Measurements from ENCODE around the gene BDKRB2.

Gene BDKRB2

GRCh38 chr14:96204151-96205058, at the start of gene BDKRB2:
Gene BDKRB2, plus strand, starts transcription at chr14:96204839. Its CDS starts 32,269 bp downstream, at chr14:96237108.
- no peak for DNase-seq (ENCODE audit: low read depth, low spot score)

- DNase-seq (ENCODE audit: low read depth, low spot score) = no peak
Measured at GRCh38 chr14:96154900-96155299, 49.7 kb upstream of the BDKRB2 start.

- no peak for DNase-seq (ENCODE audit: low read depth, low spot score)
Measured at GRCh38 chr14:96156804-96157760, 47.6 kb upstream of the BDKRB2 start.

- no peak for DNase-seq (ENCODE audit: low read depth, low spot score)
Measured at GRCh38 chr14:96158735-96159134, 45.9 kb upstream of the BDKRB2 start.

- no peak for DNase-seq (ENCODE audit: low read depth, low spot score)
Measured at GRCh38 chr14:96160076-96160912, 44.3 kb upstream of the BDKRB2 start.

GRCh38 chr14:96160913-96161310, 43.7 kb upstream of the BDKRB2 start:
- no peak for DNase-seq (ENCODE audit: low read depth, low spot score)

GRCh38 chr14:96161636-96162035, 43.0 kb upstream of the BDKRB2 start:
- DNase-seq (ENCODE audit: low read depth, low spot score) = no peak

- no peak for DNase-seq (ENCODE audit: low read depth, low spot score)
Measured at GRCh38 chr14:96162265-96162664, 42.4 kb upstream of the BDKRB2 start.

GRCh38 chr14:96162741-96163140, 41.9 kb upstream of the BDKRB2 start:
- no peak for DNase-seq (ENCODE audit: low read depth, low spot score)

- DNase-seq (ENCODE audit: low read depth, low spot score) = no peak
Measured at GRCh38 chr14:96164861-96165490, 39.7 kb upstream of the BDKRB2 start.

- DNase-seq (ENCODE audit: low read depth, low spot score) = no peak
Measured at GRCh38 chr14:96165493-96166436, 38.9 kb upstream of the BDKRB2 start.

GRCh38 chr14:96166461-96167223, 38.0 kb upstream of the BDKRB2 start:
- no peak for DNase-seq (ENCODE audit: low read depth, low spot score)

GRCh38 chr14:96167224-96168148, 37.2 kb upstream of the BDKRB2 start:
- no peak for DNase-seq (ENCODE audit: low read depth, low spot score)

- no peak for DNase-seq (ENCODE audit: low read depth, low spot score)
Measured at GRCh38 chr14:96168581-96168980, 36.1 kb upstream of the BDKRB2 start.

- DNase-seq (ENCODE audit: low read depth, low spot score) = no peak
Measured at GRCh38 chr14:96170961-96171592, 33.6 kb upstream of the BDKRB2 start.

GRCh38 chr14:96173636-96174475, 30.8 kb upstream of the BDKRB2 start:
- DNase-seq (ENCODE audit: low read depth, low spot score) = no peak

- DNase-seq (ENCODE audit: low read depth, low spot score) = no peak
Measured at GRCh38 chr14:96176275-96176674, 28.4 kb upstream of the BDKRB2 start.
